ENCODE data around the gene C1QTNF12.

GRCh38 chr1:1198423-1199140, 47.9 kb downstream of the C1QTNF12 start:
- no peak for TF ChIP-seq CTCF (IDR thresholded peaks at IDR 0.05; ENCODE audit: insufficient read depth, low read length)
- TF ChIP-seq POLR2AphosphoS5 (IDR thresholded peaks at IDR 0.05; ENCODE audit: low read depth): no peak
- no peak for TF ChIP-seq REST (IDR thresholded peaks at IDR 0.05; ENCODE audit: insufficient replicate concordance, low read depth)

All from HL-60 (cell line).